Measurements from ENCODE around the gene ASF1A.
A peak's percentile ranks its signal among the peaks of the same experiment; 100 is the strongest.

The ASF1A gene

DNA sequence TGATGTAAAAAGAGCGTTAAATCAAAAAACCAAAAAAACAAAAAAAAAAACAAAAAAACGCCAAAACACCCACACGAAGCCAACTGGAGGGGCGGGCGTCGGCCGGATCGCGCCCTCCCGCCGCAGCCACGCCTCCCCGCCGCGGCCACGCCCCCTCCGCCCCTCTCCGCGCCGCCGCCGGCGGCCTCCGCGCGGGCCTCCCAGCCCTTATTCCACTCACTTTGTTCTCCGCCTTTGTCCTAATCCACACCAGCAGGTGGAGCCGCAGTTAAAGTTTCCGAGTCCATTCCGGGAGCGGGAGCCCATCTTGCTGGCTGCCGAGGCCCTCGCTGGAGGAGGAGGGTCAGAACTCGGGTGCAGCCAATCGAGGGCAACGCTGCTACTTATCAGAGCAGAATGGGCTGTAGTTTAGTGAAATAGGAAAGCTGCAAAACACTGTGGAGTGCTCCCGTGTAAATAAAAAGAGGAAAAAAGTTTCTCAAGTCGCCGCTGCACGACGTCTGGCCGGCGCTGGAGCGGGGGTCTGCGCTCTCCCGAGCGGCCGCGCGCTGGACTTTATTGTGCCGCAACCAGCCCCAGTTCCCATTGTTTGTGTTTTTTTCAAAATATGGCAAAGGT, at the start of gene ASF1A:
ASF1A (plus strand) TSS at position 346 of the 618 bp plus-strand sequence; CDS start at position 608, 262 bp downstream.
- in situ Hi-C loops (cut with HindIII; ENCODE audit: low sequenced_read_pairs), result no loop called here
- H3K4me3 ChIP-seq (ENCODE audit: low read depth, low read length), result peak within 1 kb of the TSS; percentile 81
- peak; percentile 98 for DNase-seq (ENCODE audit: low read depth)
- TF ChIP-seq, protein P1, sequence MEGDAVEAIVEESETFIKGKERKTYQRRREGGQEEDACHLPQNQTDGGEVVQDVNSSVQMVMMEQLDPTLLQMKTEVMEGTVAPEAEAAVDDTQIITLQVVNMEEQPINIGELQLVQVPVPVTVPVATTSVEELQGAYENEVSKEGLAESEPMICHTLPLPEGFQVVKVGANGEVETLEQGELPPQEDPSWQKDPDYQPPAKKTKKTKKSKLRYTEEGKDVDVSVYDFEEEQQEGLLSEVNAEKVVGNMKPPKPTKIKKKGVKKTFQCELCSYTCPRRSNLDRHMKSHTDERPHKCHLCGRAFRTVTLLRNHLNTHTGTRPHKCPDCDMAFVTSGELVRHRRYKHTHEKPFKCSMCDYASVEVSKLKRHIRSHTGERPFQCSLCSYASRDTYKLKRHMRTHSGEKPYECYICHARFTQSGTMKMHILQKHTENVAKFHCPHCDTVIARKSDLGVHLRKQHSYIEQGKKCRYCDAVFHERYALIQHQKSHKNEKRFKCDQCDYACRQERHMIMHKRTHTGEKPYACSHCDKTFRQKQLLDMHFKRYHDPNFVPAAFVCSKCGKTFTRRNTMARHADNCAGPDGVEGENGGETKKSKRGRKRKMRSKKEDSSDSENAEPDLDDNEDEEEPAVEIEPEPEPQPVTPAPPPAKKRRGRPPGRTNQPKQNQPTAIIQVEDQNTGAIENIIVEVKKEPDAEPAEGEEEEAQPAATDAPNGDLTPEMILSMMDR (IDR thresholded peaks at IDR 0.05; ENCODE audit: low read depth, low read length, missing control alignments), result peak; percentile 67

DNA sequence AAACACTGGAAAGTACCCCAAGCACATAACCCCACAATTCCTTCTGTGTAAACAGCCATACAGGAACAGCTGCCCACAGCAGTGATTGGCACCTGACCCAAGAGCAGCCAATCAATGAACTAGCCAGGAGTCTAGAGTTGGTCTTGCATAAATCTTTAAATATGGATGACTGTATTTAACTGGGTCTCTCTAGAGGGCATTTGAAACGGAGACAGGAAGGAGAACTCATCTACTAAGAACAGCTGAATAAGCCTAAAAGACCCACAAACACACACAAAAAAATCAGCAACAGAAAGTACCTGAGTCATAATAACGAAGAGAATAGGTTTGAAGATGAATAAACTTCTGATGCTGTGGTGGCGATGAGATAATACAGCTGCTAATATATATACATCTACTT, 49.0 kb upstream of the ASF1A start:
- H3K4me3 ChIP-seq (ENCODE audit: low read depth, low read length), result no peak overlapping the region
- in situ Hi-C loops (cut with HindIII; ENCODE audit: low sequenced_read_pairs), result no loop called here
- no peak for DNase-seq (ENCODE audit: low read depth)
- TF ChIP-seq, protein P1 (IDR thresholded peaks at IDR 0.05; ENCODE audit: low read depth, low read length, missing control alignments), result no peak

DNA sequence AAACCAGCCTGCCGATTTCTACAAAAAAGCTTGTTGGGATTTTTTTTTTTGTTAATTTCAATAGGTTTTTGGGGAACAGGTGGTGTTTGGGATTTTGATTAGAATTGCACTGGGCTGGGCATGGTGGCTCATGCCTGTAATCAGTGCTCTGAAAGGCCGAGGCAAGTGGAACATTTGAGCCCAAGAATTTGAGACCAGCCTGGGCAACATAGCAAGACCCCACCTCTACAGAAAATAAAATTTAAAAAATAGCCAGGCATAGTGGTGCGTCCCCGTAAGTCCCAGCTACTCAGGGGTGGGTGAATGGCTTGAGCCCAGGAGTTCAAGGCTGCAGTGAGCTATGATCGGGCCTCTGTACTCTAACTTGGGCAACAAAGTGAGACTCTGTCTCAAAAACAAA, 40.5 kb upstream of the ASF1A start:
- TF ChIP-seq, protein P1 (IDR thresholded peaks at IDR 0.05; ENCODE audit: low read depth, low read length, missing control alignments), result no peak
- in situ Hi-C loops (cut with HindIII; ENCODE audit: low sequenced_read_pairs), result no loop called here
- H3K4me3 ChIP-seq (ENCODE audit: low read depth, low read length), result no peak overlapping the region
- no peak for DNase-seq (ENCODE audit: low read depth)

DNA sequence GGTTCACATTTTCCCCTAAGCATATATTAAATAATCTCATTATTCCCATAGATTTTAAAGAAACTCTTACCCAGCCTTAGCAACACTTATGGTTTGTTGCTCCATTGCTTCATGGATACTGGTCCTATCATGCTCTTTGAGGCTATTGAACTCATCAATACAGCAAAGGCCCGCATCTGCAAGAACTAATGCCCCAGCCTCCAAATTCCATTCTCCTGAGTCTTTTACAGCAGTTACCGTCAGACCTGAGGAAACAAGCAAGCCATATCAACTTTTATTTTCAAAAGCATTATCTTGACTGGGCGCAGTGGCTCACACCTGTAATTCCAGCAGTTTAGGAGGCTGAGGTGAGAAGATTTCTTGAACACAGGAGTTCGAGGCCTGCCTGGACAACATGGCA, 37.7 kb upstream of the ASF1A start:
- in situ Hi-C loops (cut with HindIII; ENCODE audit: low sequenced_read_pairs), result no loop called here
- no peak for DNase-seq (ENCODE audit: low read depth)
- H3K4me3 ChIP-seq (ENCODE audit: low read depth, low read length), result no peak overlapping the region
- TF ChIP-seq, protein P1 (IDR thresholded peaks at IDR 0.05; ENCODE audit: low read depth, low read length, missing control alignments), result no peak

DNA sequence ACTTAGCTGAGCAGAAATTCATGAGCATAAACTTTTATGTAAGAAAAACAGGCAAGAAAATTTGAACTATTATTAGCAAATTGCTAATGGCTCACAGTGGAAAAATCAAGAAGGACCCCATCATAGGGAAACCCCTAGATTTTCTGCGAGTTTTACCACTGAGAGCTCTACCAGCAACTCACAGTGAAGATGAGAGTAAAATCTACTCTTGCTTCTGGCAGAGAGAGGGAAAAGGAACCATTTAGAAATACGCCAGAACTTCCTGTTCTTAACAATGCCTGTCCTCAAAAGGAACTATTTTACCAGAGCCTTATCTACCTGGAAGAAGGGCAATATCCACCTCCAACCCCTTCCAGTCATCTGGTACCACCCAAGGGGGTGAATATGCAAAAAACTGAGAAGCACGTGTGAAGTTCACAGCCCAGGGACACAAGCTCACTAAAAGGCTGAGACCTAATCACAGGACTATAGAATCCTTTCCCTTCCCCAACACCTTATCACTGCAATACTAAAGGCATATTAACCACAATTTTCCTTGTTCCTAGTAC, 34.4 kb upstream of the ASF1A start:
- DNase-seq (ENCODE audit: low read depth), result no peak
- TF ChIP-seq, protein P1 (IDR thresholded peaks at IDR 0.05; ENCODE audit: low read depth, low read length, missing control alignments), result no peak
- no peak overlapping the region for H3K4me3 ChIP-seq (ENCODE audit: low read depth, low read length)
- in situ Hi-C loops (cut with HindIII; ENCODE audit: low sequenced_read_pairs), result no loop called here

DNA sequence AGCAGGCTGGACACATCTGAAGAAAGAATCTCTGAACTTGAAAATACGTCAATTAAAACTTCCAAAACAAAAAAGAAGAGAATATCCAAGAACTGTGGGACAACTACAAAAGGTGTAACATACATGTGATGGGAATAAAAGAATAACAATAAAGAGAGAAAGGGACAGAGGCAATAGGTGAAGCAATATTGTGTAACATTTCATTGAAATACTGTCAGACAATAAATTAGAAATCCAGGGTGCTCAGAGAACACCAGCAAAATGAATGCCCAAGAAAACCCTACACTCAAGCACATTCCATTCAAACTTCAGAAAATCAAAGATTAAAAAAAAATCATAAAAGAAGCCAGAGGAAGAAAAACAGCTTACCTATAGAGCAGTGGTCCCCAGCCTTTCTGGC, 33.6 kb upstream of the ASF1A start:
- TF ChIP-seq, protein P1 (IDR thresholded peaks at IDR 0.05; ENCODE audit: low read depth, low read length, missing control alignments), result no peak
- in situ Hi-C loops (cut with HindIII; ENCODE audit: low sequenced_read_pairs), result no loop called here
- no peak for DNase-seq (ENCODE audit: low read depth)
- H3K4me3 ChIP-seq (ENCODE audit: low read depth, low read length), result no peak overlapping the region

All from astrocyte of the cerebellum (primary cell).